SIG-M5 (cell line): ENCODE measurements around the gene PHLPP1.
"Not testable (repeated sequence)": the region's sequence is repeated elsewhere in the genome, so short reads cannot be mapped to it uniquely, and the experiment has no call there.

ENCODE experiments used
- DNase-seq: peaks from one replicate; lab custom pipeline; 2025; lab: John Stamatoyannopoulos, UW

PHLPP1 gene

GRCh38 chr18:62773691-62774090 lies 58.4 kb downstream of the PHLPP1 start:
- DNase-seq: no peak

- DNase-seq: no peak
These were observed 60.8 kb downstream of the PHLPP1 start for GRCh38 chr18:62776024-62776570.

- DNase-seq: no peak
These were observed 62.5 kb downstream of the PHLPP1 start for GRCh38 chr18:62777814-62778213.

- no peak for DNase-seq
These were observed 63.9 kb downstream of the PHLPP1 start for GRCh38 chr18:62778976-62779869.

GRCh38 chr18:62781262-62781661 lies 65.9 kb downstream of the PHLPP1 start:
- no peak for DNase-seq

- DNase-seq: no peak
These were observed 66.6 kb downstream of the PHLPP1 start for GRCh38 chr18:62781893-62782292.

- no peak for DNase-seq
These were observed 69.1 kb downstream of the PHLPP1 start for GRCh38 chr18:62784338-62784965.

- DNase-seq: no peak
These were observed 69.6 kb downstream of the PHLPP1 start for GRCh38 chr18:62784966-62785413.

- no peak for DNase-seq
These were observed 71.3 kb downstream of the PHLPP1 start for GRCh38 chr18:62786689-62787088.

GRCh38 chr18:62788111-62788510 lies 72.8 kb downstream of the PHLPP1 start:
- no peak for DNase-seq

GRCh38 chr18:62788876-62789275 lies 73.5 kb downstream of the PHLPP1 start:
- no peak for DNase-seq

GRCh38 chr18:62790871-62791772 lies 75.8 kb downstream of the PHLPP1 start:
- no peak for DNase-seq

GRCh38 chr18:62792016-62792415 lies 76.7 kb downstream of the PHLPP1 start:
- no peak for DNase-seq

- DNase-seq: no peak
These were observed 80.5 kb downstream of the PHLPP1 start for GRCh38 chr18:62795813-62796212.

- no peak for DNase-seq
These were observed 80.9 kb downstream of the PHLPP1 start for GRCh38 chr18:62796216-62796621.

- no peak for DNase-seq
These were observed 82.0 kb downstream of the PHLPP1 start for GRCh38 chr18:62797329-62797728.

- no peak for DNase-seq
These were observed 84.6 kb downstream of the PHLPP1 start for GRCh38 chr18:62799977-62800376.

GRCh38 chr18:62802523-62802922 lies 87.2 kb downstream of the PHLPP1 start:
- no peak for DNase-seq

GRCh38 chr18:62807396-62807795 lies 92.1 kb downstream of the PHLPP1 start:
- DNase-seq: no peak

GRCh38 chr18:62808123-62808522 lies 92.8 kb downstream of the PHLPP1 start:
- no peak for DNase-seq

- not testable (repeated sequence) for DNase-seq
These were observed 94.1 kb downstream of the PHLPP1 start for GRCh38 chr18:62809445-62809844.

GRCh38 chr18:62809900-62810299 lies 94.6 kb downstream of the PHLPP1 start:
- DNase-seq: no peak
